Stimulated activated CD8-positive, alpha-beta memory T cell treated with anti-CD3 and anti-CD28 coated beads, Interleukin-15, amount 100 ng/mL, for 1 hour (primary cell): Measurements from ENCODE around the gene INSIG2.

Source experiments
- DNase-seq: peaks from one replicate; pipeline ENCODE4 v3.0.0-alpha.2; 2020; ENCODE audit warnings: low read depth

The INSIG2 gene

GRCh38 chr2:118102433-118103082 is 14.3 kb downstream of the INSIG2 start:
- no peak for DNase-seq

- no peak for DNase-seq
These were observed 16.0 kb downstream of the INSIG2 start for GRCh38 chr2:118103951-118104940.

- DNase-seq = no peak
These were observed 17.2 kb downstream of the INSIG2 start for GRCh38 chr2:118105497-118105896.

- DNase-seq = no peak
These were observed 18.7 kb downstream of the INSIG2 start for GRCh38 chr2:118106926-118107325.

GRCh38 chr2:118110310-118110709 is 22.0 kb downstream of the INSIG2 start:
- DNase-seq = no peak

GRCh38 chr2:118110991-118111390 is 22.7 kb downstream of the INSIG2 start:
- DNase-seq = no peak

- no peak for DNase-seq
These were observed 24.6 kb downstream of the INSIG2 start for GRCh38 chr2:118112771-118113334.

- no peak for DNase-seq
These were observed 26.6 kb downstream of the INSIG2 start for GRCh38 chr2:118114863-118115262.

- DNase-seq = no peak
These were observed 27.5 kb downstream of the INSIG2 start for GRCh38 chr2:118115761-118116160.

GRCh38 chr2:118118479-118118878 is 30.2 kb downstream of the INSIG2 start:
- DNase-seq = no peak

GRCh38 chr2:118119158-118119727 is 31.0 kb downstream of the INSIG2 start:
- DNase-seq = no peak

- DNase-seq = no peak
These were observed 31.6 kb downstream of the INSIG2 start for GRCh38 chr2:118119761-118120400.

- no peak for DNase-seq
These were observed 32.1 kb downstream of the INSIG2 start for GRCh38 chr2:118120401-118120780.

GRCh38 chr2:118121101-118121500 is 32.8 kb downstream of the INSIG2 start:
- DNase-seq = no peak

- no peak for DNase-seq
These were observed 33.8 kb downstream of the INSIG2 start for GRCh38 chr2:118121986-118122524.

GRCh38 chr2:118122594-118123281 is 34.5 kb downstream of the INSIG2 start:
- no peak for DNase-seq

GRCh38 chr2:118123561-118124232 is 35.4 kb downstream of the INSIG2 start:
- DNase-seq = no peak

- DNase-seq = no peak
These were observed 36.1 kb downstream of the INSIG2 start for GRCh38 chr2:118124288-118124891.

- DNase-seq = no peak
These were observed 39.0 kb downstream of the INSIG2 start for GRCh38 chr2:118127250-118127649.

GRCh38 chr2:118128826-118129225 is 40.6 kb downstream of the INSIG2 start:
- DNase-seq = no peak
